GM03348 (cell line): ENCODE results near the gene SNRPN.
"Not testable (repeated sequence)": the region's sequence is repeated elsewhere in the genome, so short reads cannot be mapped to it uniquely, and the experiment has no call there.

Source experiments
- DNase-seq: peaks from one replicate; pipeline ENCODE4 v3.0.0; 2012; ENCODE audit warnings: low spot score

SNRPN gene

GRCh38 chr15:24954783-24955530, at the start of gene SNRPN, which contains the start of gene SNURF:
Gene SNRPN (plus strand): TSS chr15:24954987. CDS start chr15:24974454, 19,467 bp downstream.
Gene SNURF (plus strand): TSS chr15:24954987. CDS start chr15:24955049, 62 bp downstream.
- DNase-seq = peak; percentile 89

DNA sequence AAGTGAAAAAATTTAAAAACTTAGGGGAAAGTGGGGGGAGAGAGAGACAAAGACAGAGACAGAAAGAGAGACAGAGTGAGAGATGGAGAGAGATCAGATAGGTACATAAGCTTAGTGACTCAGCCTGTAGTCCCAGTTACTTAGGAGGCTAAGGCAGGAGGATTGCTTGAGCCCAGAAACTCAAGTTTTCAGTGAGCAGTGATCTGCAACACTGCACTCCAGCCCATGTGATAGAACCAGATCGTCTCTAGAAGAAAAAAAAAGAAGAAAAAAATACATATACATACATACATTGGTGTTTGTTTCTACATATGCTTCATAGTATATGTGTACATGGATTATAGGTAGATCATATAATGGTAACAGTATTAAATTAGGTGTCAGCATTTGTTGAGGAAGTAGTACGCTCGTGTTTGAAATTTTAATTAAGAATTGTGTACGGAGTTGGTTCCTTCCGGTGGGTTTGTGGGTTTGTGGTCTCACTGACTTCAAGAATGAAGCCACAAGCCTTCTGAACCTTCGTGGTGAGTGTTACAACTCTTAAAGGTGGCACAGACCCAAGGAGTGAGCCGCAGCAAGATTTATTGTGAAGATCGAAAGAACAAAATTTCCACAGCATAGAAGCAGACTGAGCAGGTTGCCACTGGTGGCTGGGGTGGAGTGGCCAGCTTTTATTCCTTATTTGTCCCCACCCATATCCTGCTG, 38.3 kb upstream of the SNRPN start:
- no peak for DNase-seq

- DNase-seq = no peak
Observed at GRCh38 chr15:24917431-24917830, 37.4 kb upstream of the SNRPN start.

DNA sequence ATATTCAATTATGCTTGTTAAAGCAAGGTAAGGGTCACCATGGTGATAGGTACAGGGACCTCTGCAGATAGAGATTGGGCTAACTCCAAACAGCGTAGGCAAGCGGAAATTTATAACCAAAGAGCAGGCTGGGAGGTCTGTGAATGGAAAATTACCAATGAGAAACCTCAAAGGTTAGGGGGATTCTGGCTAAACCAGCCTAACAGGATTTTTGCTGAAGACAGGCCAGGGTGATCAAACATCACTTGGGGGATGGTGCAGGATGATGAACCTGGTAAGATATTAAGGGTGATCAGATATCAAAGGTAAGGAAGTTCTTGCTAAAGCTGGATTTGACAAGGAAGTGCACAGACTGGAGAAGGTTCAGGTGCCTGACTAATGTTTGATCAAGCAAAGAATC, 35.3 kb upstream of the SNRPN start:
- no peak for DNase-seq

GRCh38 chr15:24922781-24923180, 32.0 kb upstream of the SNRPN start:
- not testable (repeated sequence) for DNase-seq

DNA sequence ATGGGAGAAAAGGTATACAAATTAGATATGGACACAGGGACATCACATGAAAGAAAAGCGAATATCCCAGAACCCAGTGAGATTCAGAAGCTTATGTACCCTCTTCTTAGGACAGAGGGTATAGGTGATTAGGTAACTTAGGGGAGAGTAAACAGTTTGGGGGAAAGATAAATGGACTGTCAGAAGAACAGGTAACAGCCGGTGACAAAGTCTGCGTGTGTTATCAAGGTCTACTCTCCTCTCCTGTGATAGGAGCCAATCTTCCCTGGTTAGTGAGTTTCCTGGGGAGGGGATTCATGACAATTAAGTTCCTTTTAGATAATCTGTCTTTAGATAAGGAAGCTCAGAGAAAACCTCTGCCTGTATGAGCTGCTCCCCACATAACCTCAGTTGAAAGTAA, 30.6 kb upstream of the SNRPN start:
- DNase-seq = no peak

DNA sequence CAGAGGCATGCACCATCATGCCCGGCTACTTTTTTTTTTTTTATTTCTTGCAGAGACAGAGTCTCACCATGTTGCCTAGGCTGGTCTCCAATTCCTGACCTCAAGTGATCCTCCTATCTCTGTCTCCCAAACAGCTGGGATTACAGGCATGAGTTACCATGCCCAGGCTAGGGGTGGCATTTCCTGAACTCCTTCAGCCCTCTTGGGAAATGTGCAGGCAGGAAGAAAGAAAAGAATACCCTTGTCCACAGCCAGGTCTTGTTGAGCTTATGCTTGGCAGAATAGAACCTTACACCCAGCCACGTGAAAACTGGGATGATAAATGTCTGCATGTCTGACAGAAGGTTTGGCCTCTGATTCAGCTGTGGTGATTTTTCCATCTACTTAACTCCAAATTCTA, 30.2 kb upstream of the SNRPN start:
- no peak for DNase-seq

DNA sequence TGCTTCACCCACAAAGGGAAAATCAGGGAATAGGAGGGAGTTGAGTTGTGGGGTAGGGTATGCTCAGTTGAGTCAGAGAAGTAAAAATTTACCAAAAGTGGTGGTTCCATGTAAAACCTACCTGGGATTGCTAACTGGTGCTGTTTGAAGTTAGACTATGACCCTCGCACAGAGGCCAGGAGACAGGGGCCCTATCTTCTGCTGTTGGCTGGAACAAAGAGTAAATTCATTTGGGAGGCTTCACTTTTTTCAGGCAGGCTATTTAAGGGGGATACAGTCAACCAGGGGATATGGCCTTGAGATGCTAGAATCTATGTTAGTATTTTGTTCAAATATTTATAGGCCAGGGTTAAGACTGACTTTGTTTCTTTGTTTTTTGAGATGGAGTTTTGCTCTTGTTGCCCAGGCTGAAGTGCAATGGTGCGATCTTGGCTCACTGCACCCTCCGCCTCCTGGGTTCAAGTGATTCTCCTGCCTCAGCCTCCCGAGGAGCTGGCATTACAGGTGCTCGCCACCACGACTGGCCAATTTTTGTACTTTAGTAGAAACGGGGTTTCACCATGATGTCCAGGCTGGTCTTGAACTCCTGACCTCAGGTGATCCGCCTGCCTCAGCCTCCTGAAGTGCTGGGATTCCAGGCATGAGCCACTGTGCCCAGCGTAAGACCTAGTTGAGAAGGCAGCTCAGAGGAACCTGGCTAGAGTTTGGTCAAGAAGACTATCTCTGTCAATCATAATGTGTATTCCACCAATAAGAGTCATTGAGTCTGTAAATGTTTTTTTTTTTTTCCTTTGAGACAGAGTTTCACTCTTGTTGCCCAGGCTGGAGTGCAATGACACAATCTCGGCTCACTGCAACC, 22.7 kb upstream of the SNRPN start:
- DNase-seq = not testable (repeated sequence)

DNA sequence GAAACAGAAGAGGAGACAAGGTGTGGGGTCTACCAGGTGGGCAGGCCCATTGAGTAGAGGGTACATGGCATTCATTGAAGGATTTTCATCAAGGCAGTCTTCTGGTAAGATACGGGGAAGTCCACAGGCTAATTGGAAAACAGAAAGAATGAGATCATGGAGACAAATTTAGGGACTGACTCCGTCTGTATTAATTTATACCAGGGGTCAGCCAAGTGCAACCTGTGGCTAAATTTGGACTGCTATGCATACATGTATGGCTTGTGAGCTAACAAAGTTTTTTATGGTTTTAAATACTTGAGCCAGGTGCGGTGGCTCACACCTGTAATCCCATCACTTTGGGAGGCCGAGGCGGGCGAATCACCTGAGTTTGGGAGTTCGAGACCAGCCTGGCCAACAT, 21.1 kb upstream of the SNRPN start:
- no peak for DNase-seq

- not testable (repeated sequence) for DNase-seq
Observed at GRCh38 chr15:24938224-24938623, 16.6 kb upstream of the SNRPN start.

DNA sequence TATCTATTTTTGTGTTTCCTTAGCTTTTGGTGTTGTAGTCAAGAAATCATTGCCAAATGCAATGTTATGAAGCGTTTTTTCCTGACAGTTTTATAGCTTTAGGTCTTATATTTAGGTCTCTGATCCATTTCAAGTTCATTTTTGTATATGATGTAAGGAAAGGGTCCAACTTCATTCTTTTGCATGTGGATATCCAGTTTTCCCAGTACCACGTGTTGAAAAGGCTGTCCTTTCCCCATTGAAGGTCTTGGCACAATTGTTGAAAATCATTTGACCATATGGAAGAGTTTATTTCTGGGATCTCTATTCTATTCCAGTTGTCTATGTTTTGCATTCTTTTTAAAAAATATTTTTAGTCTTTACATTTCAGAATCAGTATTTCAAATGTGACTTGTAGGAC, 14.6 kb upstream of the SNRPN start:
- no peak for DNase-seq

GRCh38 chr15:24943361-24943760, 11.4 kb upstream of the SNRPN start:
- DNase-seq = no peak

DNA sequence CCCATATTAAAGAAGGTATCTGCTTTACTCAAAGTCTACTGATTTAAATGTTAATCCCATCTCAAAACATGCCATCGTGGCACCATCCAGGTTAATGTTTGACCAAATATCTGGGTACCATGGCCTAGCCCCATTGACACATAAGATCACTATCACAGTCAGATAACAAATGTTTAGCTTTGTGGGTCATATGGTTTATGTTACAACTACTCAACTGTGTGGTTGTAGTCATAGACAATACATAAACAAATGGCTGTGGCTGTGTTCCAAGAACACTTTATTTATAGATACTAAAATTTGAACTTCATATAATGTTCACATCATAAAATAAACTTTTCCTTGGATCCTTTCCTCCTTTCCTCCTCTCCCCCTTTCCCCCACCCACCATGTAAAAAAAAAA, 9.8 kb upstream of the SNRPN start:
- no peak for DNase-seq

- no peak for DNase-seq
Observed at GRCh38 chr15:24945711-24946110, 9.1 kb upstream of the SNRPN start.

GRCh38 chr15:24948495-24948894, 6.3 kb upstream of the SNRPN start:
- no peak for DNase-seq

- peak; percentile 7 for DNase-seq
Observed at GRCh38 chr15:24955531-24955921, 739 bp downstream of the SNRPN start.

- peak; percentile 85 for DNase-seq
Observed at GRCh38 chr15:24956111-24956838, 1.5 kb downstream of the SNRPN start.

DNA sequence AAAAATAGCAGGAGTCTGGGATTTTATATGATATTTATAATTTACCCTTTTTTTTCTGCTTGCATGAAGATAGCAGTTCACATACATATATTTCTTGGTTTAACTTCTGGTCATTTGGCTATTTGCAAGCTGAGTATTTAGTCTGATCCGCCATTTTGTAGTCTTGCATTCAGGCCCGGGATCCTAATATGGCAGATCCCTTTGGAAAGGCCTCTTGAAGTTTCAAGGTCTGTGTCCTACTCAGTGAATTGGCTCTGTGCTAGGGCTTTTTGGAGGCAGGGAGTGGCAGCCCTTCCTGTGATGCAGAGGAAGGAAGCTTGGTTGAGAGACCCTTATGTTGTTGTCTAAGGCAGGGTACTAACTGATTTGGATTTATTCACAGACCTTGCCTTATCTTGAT, 2.9 kb downstream of the SNRPN start:
- no peak for DNase-seq

- no peak for DNase-seq
Observed at GRCh38 chr15:24961967-24962366, 7.2 kb downstream of the SNRPN start.

DNA sequence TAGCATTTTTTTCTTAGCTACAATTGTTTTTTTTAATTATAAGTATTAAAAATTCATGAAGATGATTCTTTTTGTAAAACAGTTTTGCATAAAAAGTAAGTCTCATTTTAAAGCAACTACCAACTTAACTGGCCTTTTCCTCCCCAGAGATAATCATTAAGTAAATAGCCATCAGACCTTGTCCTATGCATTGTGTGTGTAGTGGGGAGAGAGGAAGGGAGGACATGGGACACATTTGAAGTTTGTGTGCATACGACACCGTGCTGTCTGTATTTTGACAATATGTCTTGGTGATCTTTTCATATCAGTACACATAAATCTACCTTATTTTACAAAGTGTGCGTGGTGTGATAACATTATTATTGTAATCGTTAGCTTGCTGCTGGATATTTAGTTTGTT, 8.1 kb downstream of the SNRPN start:
- DNase-seq = no peak

DNA sequence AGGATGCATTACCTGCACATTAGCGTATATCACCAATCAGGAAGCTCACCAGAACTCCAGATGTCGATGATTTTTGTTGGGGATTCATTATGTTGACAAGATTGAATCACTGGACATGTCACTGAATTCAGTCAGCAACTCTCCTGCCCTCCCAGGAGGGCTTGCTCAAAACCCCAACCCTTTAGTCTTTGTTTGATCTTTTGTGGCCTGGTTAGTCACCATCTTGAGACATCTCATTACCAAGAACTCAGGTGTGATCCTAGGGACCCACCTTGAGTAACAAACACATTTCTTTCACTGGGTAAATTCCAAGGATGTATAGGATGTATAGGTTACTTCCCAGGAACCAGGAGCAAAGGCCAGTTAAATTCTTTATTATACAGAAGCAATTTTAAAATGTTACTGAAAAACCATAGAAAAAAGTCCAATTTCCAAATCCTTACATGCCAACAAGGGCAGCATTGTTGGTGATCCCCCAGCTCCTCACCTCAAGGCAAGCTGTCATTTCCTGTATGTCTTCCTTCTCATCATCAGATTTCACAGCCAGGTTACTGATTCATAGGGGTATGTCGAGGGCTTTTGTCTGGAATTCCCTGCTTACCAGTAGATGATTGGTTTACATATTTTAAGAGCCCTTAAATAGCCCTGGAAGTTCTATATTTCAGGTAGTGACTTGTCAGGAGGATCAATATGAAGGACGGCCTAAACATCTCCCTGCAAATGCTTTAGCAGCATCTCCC, 11.7 kb downstream of the SNRPN start:
- no peak for DNase-seq
